NOMO-1 (cell line): ENCODE results near the gene TMEM132E.

Source experiments
- DNase-seq, 2 experiments: peaks; one replicate each; lab custom pipeline; 2025; ENCODE audit not compliant: unreplicated experiment in 2 of 2; lab: John Stamatoyannopoulos, UW

TMEM132E gene

DNA sequence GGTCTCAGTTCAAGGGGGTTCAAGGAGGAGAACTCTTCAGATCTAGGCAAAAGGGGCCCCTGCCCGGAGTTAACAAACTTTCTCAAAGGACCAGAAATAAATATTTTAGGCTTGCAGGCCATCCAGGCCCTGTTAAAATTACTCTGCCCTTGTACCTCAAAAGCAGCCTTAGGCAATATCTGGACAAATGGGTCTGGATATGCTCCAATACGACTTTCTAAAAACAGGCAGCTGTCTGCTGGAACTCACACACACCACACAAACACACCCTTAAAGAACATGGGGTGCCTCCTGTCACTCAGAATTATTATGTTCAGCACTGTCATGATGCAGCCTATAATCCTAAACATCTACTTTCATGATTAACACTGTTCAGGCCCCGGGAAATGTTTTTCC is 75.5 kb downstream of the TMEM132E start:
- no peak for DNase-seq

DNA sequence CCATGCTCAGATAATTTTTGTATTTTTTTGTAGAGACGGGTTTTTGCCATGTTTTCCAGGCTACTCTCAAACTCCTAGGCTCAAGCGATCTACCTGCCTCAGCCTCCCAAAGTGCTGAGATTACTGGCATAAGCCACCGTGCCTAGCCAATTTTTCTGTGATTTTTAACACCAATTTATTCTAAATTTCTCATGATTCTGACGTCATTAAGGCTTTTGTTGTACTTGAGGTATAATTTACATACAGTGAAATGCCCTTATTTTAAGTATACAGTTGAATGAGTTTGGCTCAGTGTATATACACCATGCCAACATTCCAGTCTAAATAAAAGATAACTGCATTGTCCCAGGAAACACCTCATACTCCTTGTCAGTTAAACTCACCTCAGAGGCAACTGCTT is 77.4 kb downstream of the TMEM132E start:
- DNase-seq, result no peak

DNA sequence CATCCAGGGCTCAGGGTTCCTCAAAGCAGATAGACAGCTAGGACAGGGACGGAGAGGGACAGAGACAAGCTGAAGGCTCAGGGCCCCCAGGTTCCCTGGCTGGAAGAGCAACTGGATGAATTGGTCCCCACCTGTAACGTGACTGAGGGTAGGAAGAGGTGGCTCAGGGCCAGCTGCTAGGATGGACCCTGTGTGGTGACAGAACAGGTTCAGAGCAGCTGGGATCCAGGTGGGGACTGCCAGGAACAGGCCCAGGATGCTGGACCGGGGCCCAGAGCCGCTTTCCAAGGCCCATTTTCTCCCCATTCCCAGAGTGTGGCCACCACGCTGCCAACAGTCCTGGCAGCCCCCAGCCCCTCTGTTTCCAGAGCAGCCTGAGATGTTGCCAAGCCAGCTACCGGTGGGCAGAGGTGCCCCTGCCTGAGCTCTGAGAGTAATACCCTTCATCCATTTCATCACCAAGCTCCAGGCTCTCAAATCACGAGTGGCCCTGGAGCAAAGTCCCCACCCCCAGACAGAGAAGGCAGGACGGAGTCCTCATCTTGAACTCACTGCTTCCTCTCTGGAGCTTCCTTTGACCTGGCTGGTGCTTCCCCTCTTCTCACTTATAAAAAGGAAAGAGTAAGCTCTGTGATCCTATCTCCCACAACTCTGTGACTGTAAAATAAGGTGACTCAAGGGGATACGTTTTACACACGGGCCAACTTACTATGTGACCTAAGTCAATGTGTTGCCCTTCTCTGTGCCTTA is 79.6 kb downstream of the TMEM132E start:
- no peak for DNase-seq

DNA sequence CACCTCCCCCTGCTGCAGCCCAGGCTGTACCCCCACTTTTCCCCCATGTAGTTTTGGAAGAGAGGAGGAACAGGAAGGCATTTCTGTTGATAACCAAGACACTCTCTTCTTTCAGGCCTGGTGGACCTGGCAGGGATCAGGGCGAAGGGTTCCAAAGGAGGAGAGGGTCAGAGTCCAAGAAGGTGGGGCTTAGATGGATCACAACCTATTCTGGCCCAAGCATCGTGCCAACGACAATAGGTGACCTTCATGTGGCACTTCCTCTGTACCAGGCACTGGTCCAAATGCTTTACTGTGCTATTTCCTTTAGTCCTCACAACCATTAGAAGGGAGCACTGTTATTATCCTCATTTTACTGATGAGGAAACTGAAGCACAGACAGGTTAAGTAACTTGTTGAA is 84.3 kb downstream of the TMEM132E start:
- no peak for DNase-seq

DNA sequence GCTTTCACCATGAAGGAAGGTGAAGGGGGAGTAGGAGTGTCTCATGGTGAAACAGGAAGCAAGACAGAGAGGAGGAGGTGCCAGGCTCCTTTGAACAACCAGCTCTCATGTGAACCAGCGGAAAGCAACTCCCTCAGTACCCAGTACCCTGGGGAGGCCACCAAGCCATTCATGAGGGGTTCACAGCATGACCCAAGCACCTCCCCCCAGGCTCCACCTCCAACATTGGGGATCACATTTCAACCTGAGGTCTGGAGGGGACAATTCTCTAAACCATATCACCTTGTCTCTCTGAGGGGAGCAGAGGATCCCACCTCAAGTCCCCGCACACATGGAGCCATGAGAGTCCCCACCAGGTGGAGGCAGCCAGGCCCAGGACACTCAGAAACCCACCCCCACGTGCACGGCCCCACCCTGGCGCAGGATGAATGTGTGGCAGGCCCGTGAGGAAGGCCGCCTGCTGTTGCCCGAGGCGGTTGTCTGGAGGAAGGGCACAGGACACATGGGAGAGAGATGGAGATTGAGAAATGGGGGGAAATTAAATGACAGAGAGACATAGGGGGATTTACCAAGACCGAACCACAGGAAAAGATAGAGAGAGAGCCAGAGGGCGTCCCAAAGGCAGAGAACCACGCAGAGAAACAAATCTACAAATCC is 85.9 kb downstream of the TMEM132E start:
- no peak for DNase-seq

DNA sequence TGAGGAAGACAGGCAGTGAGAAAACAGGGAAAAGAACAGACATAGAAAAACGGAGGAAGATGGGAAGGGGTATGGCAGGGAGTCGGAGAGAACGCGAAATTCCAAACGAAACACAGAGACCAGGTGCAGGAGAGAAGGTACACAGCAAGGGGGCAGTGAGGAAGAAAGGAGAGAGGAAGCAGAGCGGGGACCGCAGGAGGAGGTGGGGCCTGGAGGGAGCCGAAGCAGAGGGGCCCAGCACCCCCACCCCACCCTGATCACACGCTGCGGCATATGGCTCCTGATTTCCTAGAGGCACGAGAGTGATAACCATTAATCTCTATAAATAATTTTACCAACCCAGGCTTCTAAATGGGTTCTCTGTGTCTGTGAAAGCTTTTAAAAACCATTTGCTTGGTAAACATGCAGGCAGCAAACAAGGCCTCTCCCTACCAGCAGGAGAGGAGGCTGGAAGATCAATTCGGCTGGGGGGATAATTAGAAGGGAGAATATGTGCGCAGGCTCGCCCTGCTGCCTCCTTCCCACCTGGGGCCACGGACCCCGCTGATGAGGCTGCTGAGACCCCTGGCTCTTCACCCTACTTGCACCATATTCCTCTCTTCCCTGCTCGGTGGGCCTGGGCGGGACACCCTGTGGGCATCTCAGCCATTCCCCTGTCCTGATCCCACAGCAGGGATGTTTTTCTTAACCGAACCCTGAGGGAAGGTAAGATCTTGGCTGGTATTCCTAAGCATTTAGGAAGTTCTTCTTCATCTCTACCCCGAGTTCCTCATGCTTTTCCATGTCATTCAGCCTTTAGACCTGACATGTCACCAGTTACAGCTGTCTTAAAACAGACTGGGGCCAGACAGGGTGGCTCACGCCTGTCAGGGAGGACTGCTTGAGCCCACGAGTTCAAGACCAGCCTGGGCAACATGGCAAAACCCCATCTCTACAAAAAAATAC is 86.7 kb downstream of the TMEM132E start:
- DNase-seq, result no peak

DNA sequence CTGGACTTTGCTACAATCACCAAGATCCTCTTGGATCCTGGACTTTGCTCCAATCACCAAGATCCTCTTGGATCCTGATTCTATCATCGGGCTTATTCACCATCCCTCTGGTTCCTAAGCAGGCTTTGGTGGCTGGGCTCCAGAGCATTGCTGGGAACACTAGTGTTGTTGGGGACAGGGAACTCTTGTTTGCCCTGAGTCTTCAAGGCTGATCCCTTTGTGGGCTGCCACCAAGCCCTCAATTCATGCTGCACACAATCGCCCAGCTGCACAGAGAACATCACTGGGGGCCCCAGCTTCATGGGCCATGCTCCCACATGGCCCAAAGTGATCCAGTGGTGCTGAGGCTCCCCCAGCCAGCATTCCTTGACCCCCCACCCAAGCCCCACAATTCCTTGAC is 88.3 kb downstream of the TMEM132E start:
- DNase-seq, result no peak

DNA sequence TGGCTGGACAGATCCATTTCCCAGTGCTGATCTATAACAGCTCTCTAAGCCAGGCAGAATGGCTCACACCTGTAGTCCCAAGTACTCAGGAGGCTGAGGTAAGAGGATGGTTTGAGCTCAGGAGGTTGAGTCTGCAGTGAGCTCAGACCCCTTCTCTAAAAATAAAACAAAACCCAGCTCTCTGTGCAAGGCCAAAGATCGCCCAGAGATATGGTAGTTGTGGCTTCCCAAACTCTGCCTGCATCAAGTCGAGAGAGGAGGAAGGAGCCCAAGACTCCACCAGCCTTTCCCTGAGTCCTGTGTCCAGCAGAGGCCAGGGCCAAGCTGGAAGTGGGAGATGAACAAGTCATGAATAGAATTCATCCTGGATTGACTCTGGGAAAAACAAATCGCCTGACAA is 88.8 kb downstream of the TMEM132E start:
- no peak for DNase-seq

DNA sequence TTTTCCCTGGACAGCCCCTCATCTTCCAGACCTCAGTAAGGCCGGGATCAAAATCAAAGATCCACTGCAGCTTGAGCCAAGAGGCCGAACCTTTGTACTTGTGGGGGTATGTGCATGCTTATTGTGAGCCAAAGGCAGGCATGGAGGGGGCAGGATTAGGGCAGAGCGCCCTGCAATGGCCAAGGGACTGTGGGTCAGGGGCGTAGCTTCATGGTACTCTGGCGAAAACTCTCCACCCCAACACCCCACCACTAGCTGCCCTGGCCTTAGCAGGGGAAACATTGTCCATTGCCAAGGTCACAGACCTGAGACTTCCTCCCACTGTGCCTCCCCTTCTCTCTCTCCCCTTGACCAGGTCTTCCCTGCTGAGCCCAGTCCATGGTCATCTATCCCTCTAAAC is 90.1 kb downstream of the TMEM132E start:
- DNase-seq, result no peak

DNA sequence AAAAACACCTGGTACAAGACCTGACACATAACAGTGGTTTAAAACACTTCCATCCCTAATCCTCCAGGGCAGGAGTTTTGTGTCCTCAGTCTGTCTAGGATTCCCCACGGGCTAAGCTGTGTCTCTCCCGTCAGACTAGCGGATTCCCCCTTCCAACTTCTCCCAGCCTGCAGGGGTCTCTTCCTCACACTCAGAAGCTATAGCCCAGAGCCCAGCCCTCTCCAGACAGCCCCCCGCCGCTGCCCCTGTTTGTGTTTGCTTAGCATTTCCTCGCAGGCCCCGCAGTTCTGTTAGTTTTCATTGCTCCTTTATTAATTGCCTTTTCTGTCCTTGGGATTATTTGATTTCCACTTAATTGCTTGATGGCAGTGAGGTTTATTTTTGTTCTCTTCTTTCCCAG is 91.2 kb downstream of the TMEM132E start:
- no peak for DNase-seq

DNA sequence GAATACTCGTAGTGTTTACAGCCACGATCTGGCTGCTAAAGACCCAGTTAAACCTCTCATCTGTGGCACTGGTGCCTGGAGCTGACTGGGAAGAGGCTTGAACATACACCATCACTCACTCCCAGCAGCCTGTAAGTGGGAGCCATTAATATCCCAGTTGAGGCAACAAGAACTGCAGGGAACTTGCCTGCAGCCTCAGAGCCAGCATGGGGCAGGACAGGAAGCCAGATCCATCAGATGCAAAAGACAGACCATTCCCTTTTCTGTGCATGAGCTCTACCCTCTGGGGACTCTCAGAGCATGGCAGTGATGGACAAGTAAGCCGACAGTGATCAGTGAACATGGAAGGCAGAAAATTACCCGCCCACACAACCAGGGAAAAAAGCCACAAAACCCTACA is 91.8 kb downstream of the TMEM132E start:
- DNase-seq, result no peak

DNA sequence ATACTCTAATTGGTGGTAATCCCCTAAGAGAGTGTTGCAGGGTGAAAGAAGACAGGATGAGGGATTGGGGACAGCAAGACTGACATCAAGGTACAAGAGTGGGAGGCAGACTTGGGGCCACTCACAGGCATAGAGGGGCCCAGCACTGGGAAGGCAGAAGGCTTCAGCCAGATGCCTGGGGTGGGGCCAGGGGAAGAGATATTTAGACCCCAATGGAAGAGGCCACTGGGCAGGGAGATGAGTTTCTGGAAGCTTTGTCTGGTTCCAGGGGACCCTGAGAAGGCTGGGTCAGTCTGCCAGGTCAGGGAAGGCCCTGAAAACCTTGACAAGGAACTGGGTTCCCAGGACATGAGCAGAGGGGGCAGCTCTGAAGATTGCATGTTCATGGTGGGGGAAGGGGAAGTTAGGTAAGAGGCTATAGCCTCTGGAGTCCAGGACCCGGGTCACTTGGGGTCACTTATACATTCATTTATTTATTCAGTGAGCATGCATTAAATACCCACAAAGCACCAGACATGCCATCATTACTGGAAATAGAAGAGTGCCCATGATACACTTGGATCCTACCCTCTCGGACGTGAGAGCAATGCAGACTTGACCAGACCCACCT is 92.9 kb downstream of the TMEM132E start:
- no peak for DNase-seq

DNA sequence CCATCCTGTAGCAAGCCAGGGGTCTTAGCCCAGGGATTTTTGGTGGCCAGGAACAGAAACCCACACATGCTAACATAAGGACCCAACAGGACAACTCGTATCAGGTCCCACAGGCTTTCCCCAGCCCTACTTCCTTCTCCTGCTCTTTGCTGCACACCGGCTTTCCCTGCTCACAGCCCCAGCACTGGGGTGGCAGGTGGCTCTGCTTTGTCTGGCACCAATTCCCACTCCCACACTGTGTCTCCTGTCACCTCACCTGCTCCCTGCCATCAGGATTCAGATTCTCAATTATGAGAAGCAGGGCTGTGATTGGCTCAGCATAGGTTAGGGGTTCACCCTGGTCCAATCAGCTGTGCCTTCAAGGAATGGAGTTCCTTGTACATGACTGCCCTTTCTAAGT is 94.1 kb downstream of the TMEM132E start:
- DNase-seq, result no peak

DNA sequence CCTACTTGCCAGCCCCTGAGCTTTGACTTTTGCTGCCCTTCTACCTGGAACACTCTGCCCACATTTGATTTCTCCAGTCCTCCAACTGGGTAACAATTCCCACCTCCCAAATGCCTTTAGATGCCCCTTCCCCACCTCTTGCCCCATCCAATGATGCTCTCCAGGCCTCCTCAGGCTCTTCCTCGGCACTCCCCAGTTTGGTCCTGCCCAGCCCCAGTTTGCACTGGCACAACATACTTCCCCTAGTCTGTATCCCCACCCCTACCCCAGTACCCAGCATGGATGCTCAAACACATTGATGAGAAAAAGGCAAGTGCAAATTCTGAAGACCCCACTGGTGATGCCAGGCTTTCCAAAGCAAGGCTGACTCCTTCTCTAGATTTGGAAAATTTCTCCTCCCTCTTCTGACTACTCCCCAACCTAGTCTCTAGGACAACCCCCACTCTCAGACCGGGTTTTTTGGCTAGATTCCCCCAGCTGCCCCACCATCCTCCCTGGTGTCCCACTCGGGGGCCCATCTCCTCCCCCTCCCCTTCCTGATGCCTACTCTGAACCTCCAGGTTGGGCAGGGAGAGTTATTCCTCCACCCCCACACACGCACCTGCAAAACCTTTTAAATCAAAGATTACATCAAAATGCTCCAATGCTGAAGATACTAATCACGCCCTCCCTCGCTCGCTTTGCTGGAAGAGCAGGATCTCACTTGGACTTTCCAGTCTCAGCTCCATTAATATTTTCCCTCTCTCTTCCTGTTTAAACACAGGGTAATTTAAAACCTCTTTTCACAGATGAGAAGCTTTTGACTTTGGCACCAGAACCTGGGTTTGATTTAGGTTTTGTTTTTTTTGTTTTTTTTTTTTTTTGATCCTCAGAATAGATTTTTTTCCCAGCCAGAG is 94.9 kb downstream of the TMEM132E start:
- no peak for DNase-seq

DNA sequence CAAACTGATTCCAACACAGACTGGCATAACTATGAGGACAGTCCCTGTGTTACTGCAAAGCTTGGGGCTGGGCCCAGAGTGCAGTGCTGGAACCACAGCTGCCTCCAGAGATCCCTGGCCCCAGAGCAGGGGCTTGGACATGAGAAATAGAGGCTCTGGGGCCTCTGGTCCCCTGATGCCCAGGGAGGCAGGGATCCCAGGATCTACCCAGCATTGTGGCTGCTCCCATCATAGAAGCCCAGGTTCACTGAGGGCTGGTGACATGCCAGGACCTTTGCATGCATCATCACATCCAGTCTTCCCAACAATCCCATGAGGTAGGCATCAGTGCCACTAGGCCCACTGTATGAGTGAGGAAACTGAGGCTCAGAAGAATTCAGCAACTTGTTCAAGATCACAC is 95.8 kb downstream of the TMEM132E start:
- DNase-seq, result no peak

DNA sequence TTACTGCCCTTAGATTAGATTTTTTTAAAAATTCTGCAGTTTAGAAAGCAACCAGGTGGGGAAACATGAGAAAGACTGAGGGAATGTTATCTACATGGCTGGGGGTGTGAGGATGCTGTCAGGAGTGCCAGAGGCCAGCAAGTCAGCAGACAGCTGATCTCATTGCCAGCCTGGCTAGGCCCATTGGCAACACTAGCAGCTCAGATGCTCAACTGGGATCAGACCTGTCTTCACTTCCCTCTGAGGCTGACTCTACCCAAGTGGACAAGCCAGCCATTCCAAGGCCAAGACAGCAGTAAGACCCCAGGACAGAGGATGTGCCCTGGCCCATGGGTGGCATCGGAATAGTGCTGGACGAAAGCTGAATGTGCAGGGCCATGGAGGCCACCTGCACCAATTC is 96.2 kb downstream of the TMEM132E start:
- no peak for DNase-seq

DNA sequence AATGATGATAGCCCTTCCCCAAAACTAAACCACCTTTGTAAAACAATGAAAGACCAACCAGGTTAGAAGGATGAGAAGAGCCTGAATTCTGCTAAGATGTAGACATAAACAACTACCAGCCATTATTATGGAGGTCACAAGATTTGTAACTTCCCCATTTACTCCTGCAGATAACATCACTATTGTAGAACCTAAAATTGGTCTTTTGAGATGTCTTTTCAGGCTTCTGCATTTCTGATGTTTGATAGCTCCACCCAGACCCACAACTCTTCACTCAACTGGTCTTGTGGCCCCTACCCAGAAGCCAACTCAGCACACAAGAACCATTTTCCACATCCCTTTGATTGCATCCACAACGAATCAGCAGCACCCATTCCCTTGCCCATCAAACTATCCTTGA is 100.8 kb downstream of the TMEM132E start:
- no peak for DNase-seq

DNA sequence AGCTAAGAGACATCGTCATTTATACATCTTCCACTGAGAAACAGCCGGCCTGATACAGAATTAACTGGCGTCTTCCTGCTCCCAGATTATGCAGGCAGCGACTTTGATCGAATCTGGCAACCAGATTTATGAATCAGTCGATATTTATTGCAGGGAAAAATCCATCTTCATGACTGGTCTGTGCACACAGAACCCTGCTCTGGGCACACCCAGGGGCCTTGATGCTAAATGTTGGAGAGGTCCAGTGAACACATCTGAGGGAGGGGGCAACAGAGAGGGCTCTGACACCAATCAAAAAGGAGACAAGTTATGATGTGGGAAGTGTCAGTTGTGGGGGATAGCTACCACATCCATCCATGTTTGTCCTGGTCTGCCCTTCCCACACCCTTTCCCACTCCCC is 102.9 kb downstream of the TMEM132E start:
- DNase-seq, result no peak

DNA sequence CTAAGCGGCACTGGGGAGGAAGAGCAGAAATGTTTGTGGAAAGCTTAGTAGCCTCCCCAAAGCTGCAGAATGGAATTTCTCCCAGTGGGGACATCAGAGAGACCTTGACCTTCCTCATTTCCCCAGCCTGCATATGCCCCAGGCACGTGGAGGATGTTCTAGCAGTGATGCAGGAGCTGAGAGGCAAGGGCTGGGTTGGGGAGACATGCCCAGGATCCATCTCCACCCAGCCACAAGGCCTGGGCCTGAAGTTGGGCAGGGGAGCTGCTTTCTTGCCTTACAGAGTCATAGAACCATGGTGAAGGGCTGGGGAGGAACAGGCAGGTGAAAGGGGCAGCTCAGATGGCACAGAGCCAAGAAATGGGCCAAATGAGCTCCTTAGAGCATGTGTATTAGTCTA is 104.0 kb downstream of the TMEM132E start:
- no peak for DNase-seq
